ENCODE measurements around the gene UQCRH. TPM values are rescaled to one million over a fixed set of nuclear protein-coding genes. Genes with fewer than 3 reads are reported as not detected.

Gene UQCRH
- total RNA-seq, 1 experiment from 2014 or later = 663 TPM

DNA sequence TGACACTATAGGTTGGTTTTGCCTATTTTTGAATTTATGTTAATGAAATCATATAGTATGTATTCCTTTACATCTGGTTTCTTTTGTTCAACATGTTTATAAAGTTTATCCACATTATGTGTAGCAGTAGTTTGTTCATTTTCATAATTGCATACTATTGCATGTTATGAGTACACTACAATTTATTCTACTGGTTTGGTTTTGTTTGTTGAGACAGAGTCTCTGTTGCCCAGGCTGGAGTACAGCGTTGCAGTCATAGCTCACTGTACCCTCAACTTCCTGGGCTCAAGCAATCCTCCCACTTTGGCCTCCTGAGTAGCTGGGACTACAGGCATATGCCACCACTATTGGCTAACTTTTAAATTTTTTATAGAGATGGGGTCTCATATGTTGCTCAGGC, 34.9 kb upstream of the UQCRH start:
- POLR2A ChIA-PET = no interaction called here

GRCh38 chr1:46274225-46275029, 29.1 kb upstream of the UQCRH start:
- no peaks in the 10 kb centered on the region for H3K4me1 Mint-ChIP-seq
- ChIA-PET CTCF (interaction anchor here (0.6 to 1.6 kb wide), 3 partner anchors 9 to 51 kb away, joined by 3 to 4 read pairs (median 3); partner anchors contain the start of gene RAD54L), POLR2A (no interaction called here)
- no peak overlapping the region for H3K4me3 Mint-ChIP-seq
- peaks cover 76% of the 10 kb centered on the region for H3K36me3 Mint-ChIP-seq
- H3K27ac Mint-ChIP-seq = no peak overlapping the region
- no peak for DNase-seq (ENCODE audit: low spot score)
- no peaks in the 10 kb centered on the region for H3K9me3 Mint-ChIP-seq
- ATAC-seq = no peak
- H3K27me3 Mint-ChIP-seq (ENCODE audit: low read depth) = no peaks in the 10 kb centered on the region
- TF ChIP-seq FOXJ3 (CRISPR knock-in tag; IDR thresholded peaks at IDR 0.05; ENCODE audit: borderline replicate concordance) (no peak), GABPB1 (CRISPR knock-in tag; IDR thresholded peaks at IDR 0.05) (no peak), MAX (CRISPR knock-in tag; IDR thresholded peaks at IDR 0.05) (no peak)
- TF ChIP-seq, protein P1, sequence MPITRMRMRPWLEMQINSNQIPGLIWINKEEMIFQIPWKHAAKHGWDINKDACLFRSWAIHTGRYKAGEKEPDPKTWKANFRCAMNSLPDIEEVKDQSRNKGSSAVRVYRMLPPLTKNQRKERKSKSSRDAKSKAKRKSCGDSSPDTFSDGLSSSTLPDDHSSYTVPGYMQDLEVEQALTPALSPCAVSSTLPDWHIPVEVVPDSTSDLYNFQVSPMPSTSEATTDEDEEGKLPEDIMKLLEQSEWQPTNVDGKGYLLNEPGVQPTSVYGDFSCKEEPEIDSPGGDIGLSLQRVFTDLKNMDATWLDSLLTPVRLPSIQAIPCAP (CRISPR knock-in tag; IDR thresholded peaks at IDR 0.05) = no peak
- TF ChIP-seq, protein P2, sequence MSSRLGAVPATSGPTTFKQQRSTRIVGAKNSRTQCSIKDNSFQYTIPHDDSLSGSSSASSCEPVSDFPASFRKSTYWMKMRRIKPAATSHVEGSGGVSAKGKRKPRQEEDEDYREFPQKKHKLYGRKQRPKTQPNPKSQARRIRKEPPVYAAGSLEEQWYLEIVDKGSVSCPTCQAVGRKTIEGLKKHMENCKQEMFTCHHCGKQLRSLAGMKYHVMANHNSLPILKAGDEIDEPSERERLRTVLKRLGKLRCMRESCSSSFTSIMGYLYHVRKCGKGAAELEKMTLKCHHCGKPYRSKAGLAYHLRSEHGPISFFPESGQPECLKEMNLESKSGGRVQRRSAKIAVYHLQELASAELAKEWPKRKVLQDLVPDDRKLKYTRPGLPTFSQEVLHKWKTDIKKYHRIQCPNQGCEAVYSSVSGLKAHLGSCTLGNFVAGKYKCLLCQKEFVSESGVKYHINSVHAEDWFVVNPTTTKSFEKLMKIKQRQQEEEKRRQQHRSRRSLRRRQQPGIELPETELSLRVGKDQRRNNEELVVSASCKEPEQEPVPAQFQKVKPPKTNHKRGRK (CRISPR knock-in tag; IDR thresholded peaks at IDR 0.05; ENCODE audit: borderline replicate concordance) = no peak
- TF ChIP-seq, protein P3, sequence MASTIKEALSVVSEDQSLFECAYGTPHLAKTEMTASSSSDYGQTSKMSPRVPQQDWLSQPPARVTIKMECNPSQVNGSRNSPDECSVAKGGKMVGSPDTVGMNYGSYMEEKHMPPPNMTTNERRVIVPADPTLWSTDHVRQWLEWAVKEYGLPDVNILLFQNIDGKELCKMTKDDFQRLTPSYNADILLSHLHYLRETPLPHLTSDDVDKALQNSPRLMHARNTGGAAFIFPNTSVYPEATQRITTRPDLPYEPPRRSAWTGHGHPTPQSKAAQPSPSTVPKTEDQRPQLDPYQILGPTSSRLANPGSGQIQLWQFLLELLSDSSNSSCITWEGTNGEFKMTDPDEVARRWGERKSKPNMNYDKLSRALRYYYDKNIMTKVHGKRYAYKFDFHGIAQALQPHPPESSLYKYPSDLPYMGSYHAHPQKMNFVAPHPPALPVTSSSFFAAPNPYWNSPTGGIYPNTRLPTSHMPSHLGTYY (CRISPR knock-in tag; IDR thresholded peaks at IDR 0.05) = no peak

More for the DNA sequence above, 34.9 kb upstream of the UQCRH start:
- CTCF ChIA-PET = no interaction called here
- no peak overlapping the region for H3K4me3 Mint-ChIP-seq
- no peaks in the 10 kb centered on the region for H3K27me3 Mint-ChIP-seq (ENCODE audit: low read depth)
- TF ChIP-seq TP53 (CRISPR knock-in tag; IDR thresholded peaks at IDR 0.05) (no peak), GABPB1 (CRISPR knock-in tag; IDR thresholded peaks at IDR 0.05) (no peak), ATF1 (CRISPR knock-in tag; IDR thresholded peaks at IDR 0.05) (no peak), ZMAT4 (CRISPR knock-in tag; IDR thresholded peaks at IDR 0.05) (no peak), ZNF232 (CRISPR knock-in tag; IDR thresholded peaks at IDR 0.05) (no peak), ZNF121 (CRISPR knock-in tag; IDR thresholded peaks at IDR 0.05) (no peak), ARID4B (CRISPR knock-in tag; IDR thresholded peaks at IDR 0.05; ENCODE audit: borderline replicate concordance) (no peak), ZNF317 (CRISPR knock-in tag; IDR thresholded peaks at IDR 0.05; ENCODE audit: borderline replicate concordance, low read depth) (no peak), TEAD4 (CRISPR knock-in tag; IDR thresholded peaks at IDR 0.05) (no peak)
- TF ChIP-seq, protein P1 (CRISPR knock-in tag; IDR thresholded peaks at IDR 0.05) = no peak
- TF ChIP-seq, protein P4, sequence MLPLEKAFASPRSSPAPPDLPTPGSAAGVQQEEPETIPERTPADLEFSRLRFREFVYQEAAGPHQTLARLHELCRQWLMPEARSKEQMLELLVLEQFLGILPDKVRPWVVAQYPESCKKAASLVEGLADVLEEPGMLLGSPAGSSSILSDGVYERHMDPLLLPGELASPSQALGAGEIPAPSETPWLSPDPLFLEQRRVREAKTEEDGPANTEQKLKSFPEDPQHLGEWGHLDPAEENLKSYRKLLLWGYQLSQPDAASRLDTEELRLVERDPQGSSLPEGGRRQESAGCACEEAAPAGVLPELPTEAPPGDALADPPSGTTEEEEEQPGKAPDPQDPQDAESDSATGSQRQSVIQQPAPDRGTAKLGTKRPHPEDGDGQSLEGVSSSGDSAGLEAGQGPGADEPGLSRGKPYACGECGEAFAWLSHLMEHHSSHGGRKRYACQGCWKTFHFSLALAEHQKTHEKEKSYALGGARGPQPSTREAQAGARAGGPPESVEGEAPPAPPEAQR (CRISPR knock-in tag; IDR thresholded peaks at IDR 0.05) = no peak
- TF ChIP-seq, protein P2 (CRISPR knock-in tag; IDR thresholded peaks at IDR 0.05; ENCODE audit: borderline replicate concordance) = no peak
- H3K4me1 Mint-ChIP-seq = no peaks in the 10 kb centered on the region
- no peaks in the 10 kb centered on the region for H3K9me3 Mint-ChIP-seq
- DNase-seq (ENCODE audit: low spot score) = no peak
- H3K36me3 Mint-ChIP-seq = peaks cover 78% of the 10 kb centered on the region
- ATAC-seq = no peak
- no peak overlapping the region for H3K27ac Mint-ChIP-seq
